ENCODE results near the gene HSPA1L. TPM values are rescaled to one million over a fixed set of nuclear protein-coding genes. Genes with fewer than 3 reads are reported as not detected.
"Not testable (repeated sequence)": the region's sequence is repeated elsewhere in the genome, so short reads cannot be mapped to it uniquely, and the experiment has no call there.

HSPA1L gene
- total RNA-seq, 1 donor from 2014 or later: 0.98 TPM

GRCh38 chr6:31827286-31828079 lies 12.4 kb upstream of the HSPA1L start, which contains the start of gene HSPA1B:
Gene HSPA1B, plus strand, starts transcription at chr6:31827738. Its CDS starts 213 bp downstream, at chr6:31827951.
- peak within 1 kb of the TSS; percentile 86 for H3K4me2 ChIP-seq (ENCODE audit: low read length)
- peak within 1 kb of the TSS; percentile 77 for H3K27ac ChIP-seq (ENCODE audit: low read depth, low read length)
- DNase-seq (ENCODE audit: low read depth) (peak; percentile 99), FAIRE-seq (no peak)
- H3K4me1 ChIP-seq (ENCODE audit: insufficient read depth, low read length): peaks cover 12% of the 10 kb centered on the region
- H3K4me3 Mint-ChIP-seq (ENCODE audit: unreplicated experiment): peak within 1 kb of the TSS; percentile 88
- H2AFZ ChIP-seq (ENCODE audit: low read depth, low read length): peak within 1 kb of the TSS; percentile 80
- TF ChIP-seq EZH2 (IDR thresholded peaks at IDR 0.05; ENCODE audit: insufficient read depth, low read length) (no peak), CTCF (IDR thresholded peaks at IDR 0.05; ENCODE audit: insufficient read depth, low read depth, low read length) (no peak)
- H3K27me3 Mint-ChIP-seq (ENCODE audit: low read depth, unreplicated experiment): no peaks in the 10 kb centered on the region
- peaks cover 18% of the 10 kb centered on the region for H3K4me1 Mint-ChIP-seq (ENCODE audit: low read depth, unreplicated experiment)
- no peaks in the 10 kb centered on the region for H3K27me3 ChIP-seq (ENCODE audit: insufficient read depth, low read length)
- peaks cover 26% of the 10 kb centered on the region for H3K79me2 ChIP-seq (ENCODE audit: insufficient read depth, low read length)
- H3K36me3 ChIP-seq (ENCODE audit: insufficient read depth, low read length): no peaks in the 10 kb centered on the region
- peak within 1 kb of the TSS; percentile 73 for H3K4me3 ChIP-seq (ENCODE audit: insufficient read depth, low read depth, low read length)
- H3K9me3 Mint-ChIP-seq (ENCODE audit: unreplicated experiment): no peaks in the 10 kb centered on the region
- peak within 1 kb of the TSS; percentile 82 for H3K9ac ChIP-seq (ENCODE audit: low read length)
- H4K20me1 ChIP-seq (ENCODE audit: insufficient read depth, low read length): peaks cover 7% of the 10 kb centered on the region
- no peaks in the 10 kb centered on the region for H3K9me3 ChIP-seq (ENCODE audit: insufficient read depth, low read depth, low read length)
- peak within 1 kb of the TSS; percentile 91 for H3K27ac Mint-ChIP-seq (ENCODE audit: unreplicated experiment)
- H3K36me3 Mint-ChIP-seq (ENCODE audit: low read depth, unreplicated experiment): no peaks in the 10 kb centered on the region

GRCh38 chr6:31826793-31827285 lies 11.8 kb upstream of the HSPA1L start:
- Histone ChIP-seq H3K9ac (ENCODE audit: low read length) (peak overlapping the region; percentile 79), H3K27me3 (ENCODE audit: insufficient read depth, low read length) (no peaks in the 10 kb centered on the region), H3K4me1 (ENCODE audit: insufficient read depth, low read length) (peaks cover 15% of the 10 kb centered on the region), H3K4me2 (ENCODE audit: low read length) (peak overlapping the region; percentile 86), H3K27ac (ENCODE audit: low read depth, low read length) (peak overlapping the region; percentile 77), H3K79me2 (ENCODE audit: insufficient read depth, low read length) (peaks cover 25% of the 10 kb centered on the region), H3K4me3 (ENCODE audit: insufficient read depth, low read depth, low read length) (peak overlapping the region; percentile 49), H3K9me3 (ENCODE audit: insufficient read depth, low read depth, low read length) (no peaks in the 10 kb centered on the region), H3K36me3 (ENCODE audit: insufficient read depth, low read length) (no peaks in the 10 kb centered on the region), H4K20me1 (ENCODE audit: insufficient read depth, low read length) (peaks cover 7% of the 10 kb centered on the region), H2AFZ (ENCODE audit: low read depth, low read length) (peak overlapping the region; percentile 80)
- H3K27ac Mint-ChIP-seq (ENCODE audit: unreplicated experiment): peak overlapping the region; percentile 91
- DNase-seq (ENCODE audit: low read depth) (peak; percentile 81), FAIRE-seq (no peak)
- peaks cover 20% of the 10 kb centered on the region for H3K4me1 Mint-ChIP-seq (ENCODE audit: low read depth, unreplicated experiment)
- peak overlapping the region; percentile 88 for H3K4me3 Mint-ChIP-seq (ENCODE audit: unreplicated experiment)
- no peak for TF ChIP-seq CTCF (IDR thresholded peaks at IDR 0.05; ENCODE audit: insufficient read depth, low read depth, low read length)
- TF ChIP-seq EZH2 (IDR thresholded peaks at IDR 0.05; ENCODE audit: insufficient read depth, low read length): no peak
- H3K36me3 Mint-ChIP-seq (ENCODE audit: low read depth, unreplicated experiment): no peaks in the 10 kb centered on the region
- H3K27me3 Mint-ChIP-seq (ENCODE audit: low read depth, unreplicated experiment): no peaks in the 10 kb centered on the region
- no peaks in the 10 kb centered on the region for H3K9me3 Mint-ChIP-seq (ENCODE audit: unreplicated experiment)

GRCh38 chr6:31825553-31825952 lies 10.5 kb upstream of the HSPA1L start:
- H3K4me3 Mint-ChIP-seq (ENCODE audit: unreplicated experiment): peak overlapping the region; percentile 88
- H3K4me2 ChIP-seq (ENCODE audit: low read length): no peak overlapping the region
- no peak overlapping the region for H3K4me3 ChIP-seq (ENCODE audit: insufficient read depth, low read depth, low read length)
- peaks cover 7% of the 10 kb centered on the region for H4K20me1 ChIP-seq (ENCODE audit: insufficient read depth, low read length)
- TF ChIP-seq CTCF (IDR thresholded peaks at IDR 0.05; ENCODE audit: insufficient read depth, low read depth, low read length): no peak
- TF ChIP-seq EZH2 (IDR thresholded peaks at IDR 0.05; ENCODE audit: insufficient read depth, low read length): no peak
- H3K36me3 Mint-ChIP-seq (ENCODE audit: low read depth, unreplicated experiment): no peaks in the 10 kb centered on the region
- H3K27ac ChIP-seq (ENCODE audit: low read depth, low read length): no peak overlapping the region
- no peaks in the 10 kb centered on the region for H3K9me3 ChIP-seq (ENCODE audit: insufficient read depth, low read depth, low read length)
- H3K27me3 ChIP-seq (ENCODE audit: insufficient read depth, low read length): no peaks in the 10 kb centered on the region
- no peak overlapping the region for H3K9ac ChIP-seq (ENCODE audit: low read length)
- H3K9me3 Mint-ChIP-seq (ENCODE audit: unreplicated experiment): no peaks in the 10 kb centered on the region
- FAIRE-seq: no peak
- no peaks in the 10 kb centered on the region for H3K27me3 Mint-ChIP-seq (ENCODE audit: low read depth, unreplicated experiment)
- H3K4me1 Mint-ChIP-seq (ENCODE audit: low read depth, unreplicated experiment): peaks cover 20% of the 10 kb centered on the region
- H2AFZ ChIP-seq (ENCODE audit: low read depth, low read length): no peak overlapping the region
- no peak overlapping the region for H3K27ac Mint-ChIP-seq (ENCODE audit: unreplicated experiment)
- H3K79me2 ChIP-seq (ENCODE audit: insufficient read depth, low read length): peaks cover 12% of the 10 kb centered on the region
- peaks cover 17% of the 10 kb centered on the region for H3K4me1 ChIP-seq (ENCODE audit: insufficient read depth, low read length)
- no peaks in the 10 kb centered on the region for H3K36me3 ChIP-seq (ENCODE audit: insufficient read depth, low read length)
- no peak for DNase-seq (ENCODE audit: low read depth)

GRCh38 chr6:31823592-31824196 lies 8.6 kb upstream of the HSPA1L start:
- H2AFZ ChIP-seq (ENCODE audit: low read depth, low read length); H3K36me3 ChIP-seq (ENCODE audit: insufficient read depth, low read length); DNase-seq (ENCODE audit: low read depth); H3K9ac ChIP-seq (ENCODE audit: low read length); H3K9me3 ChIP-seq (ENCODE audit: insufficient read depth, low read depth, low read length); H3K4me2 ChIP-seq (ENCODE audit: low read length); H3K27me3 ChIP-seq (ENCODE audit: insufficient read depth, low read length); H3K27ac ChIP-seq (ENCODE audit: low read depth, low read length); H3K27me3 Mint-ChIP-seq (ENCODE audit: low read depth, unreplicated experiment); H3K36me3 Mint-ChIP-seq (ENCODE audit: low read depth, unreplicated experiment); H4K20me1 ChIP-seq (ENCODE audit: insufficient read depth, low read length); H3K9me3 Mint-ChIP-seq (ENCODE audit: unreplicated experiment); H3K4me3 ChIP-seq (ENCODE audit: insufficient read depth, low read depth, low read length); FAIRE-seq; H3K79me2 ChIP-seq (ENCODE audit: insufficient read depth, low read length): not testable (repeated sequence)
- peaks cover 17% of the 10 kb centered on the region for H3K4me1 ChIP-seq (ENCODE audit: insufficient read depth, low read length)
- H3K4me1 Mint-ChIP-seq (ENCODE audit: low read depth, unreplicated experiment): peaks cover 17% of the 10 kb centered on the region
- peak overlapping the region; percentile 34 for H3K27ac Mint-ChIP-seq (ENCODE audit: unreplicated experiment)
- peak overlapping the region; percentile 57 for H3K4me3 Mint-ChIP-seq (ENCODE audit: unreplicated experiment)

All from astrocyte (in vitro differentiated cells and primary cell).